ENCODE data around the gene CTNNB1. TPM values are rescaled to one million over a fixed set of nuclear protein-coding genes. Genes with fewer than 3 reads are reported as not detected.

The CTNNB1 gene
- total RNA-seq, 2 donors from 2014 or later = 405 to 467 TPM

DNA sequence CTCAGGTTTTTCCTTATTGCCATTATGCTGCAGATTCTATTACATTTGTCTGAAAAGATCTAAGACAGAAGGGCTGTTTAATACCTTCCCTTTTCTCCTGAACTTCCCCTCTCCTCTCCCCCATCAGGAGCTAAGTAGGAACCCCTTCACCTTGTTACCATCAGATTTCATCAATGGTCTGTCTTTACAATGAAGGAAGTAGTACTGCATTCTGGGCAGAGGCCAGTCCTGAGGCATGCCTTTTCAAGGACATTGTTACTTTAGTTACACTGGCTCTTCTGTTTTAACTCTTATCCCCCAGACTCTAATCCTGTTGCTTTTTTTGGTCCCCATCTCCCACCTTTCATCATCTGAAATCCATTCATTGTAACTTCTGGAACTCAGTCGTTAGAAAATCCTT lies 8.1 kb downstream of the CTNNB1 start:
- Histone ChIP-seq H3K4me3 (no peak overlapping the region), H3K9me3 (no peaks in the 10 kb centered on the region), H3K36me3 (no peaks in the 10 kb centered on the region), H3K27ac (no peak overlapping the region), H3K4me1 (replicated peaks) (peaks cover 4% of the 10 kb centered on the region), H3K27me3 (replicated peaks; ENCODE audit: insufficient read depth) (no peaks in the 10 kb centered on the region)
- TF ChIP-seq, protein P1, sequence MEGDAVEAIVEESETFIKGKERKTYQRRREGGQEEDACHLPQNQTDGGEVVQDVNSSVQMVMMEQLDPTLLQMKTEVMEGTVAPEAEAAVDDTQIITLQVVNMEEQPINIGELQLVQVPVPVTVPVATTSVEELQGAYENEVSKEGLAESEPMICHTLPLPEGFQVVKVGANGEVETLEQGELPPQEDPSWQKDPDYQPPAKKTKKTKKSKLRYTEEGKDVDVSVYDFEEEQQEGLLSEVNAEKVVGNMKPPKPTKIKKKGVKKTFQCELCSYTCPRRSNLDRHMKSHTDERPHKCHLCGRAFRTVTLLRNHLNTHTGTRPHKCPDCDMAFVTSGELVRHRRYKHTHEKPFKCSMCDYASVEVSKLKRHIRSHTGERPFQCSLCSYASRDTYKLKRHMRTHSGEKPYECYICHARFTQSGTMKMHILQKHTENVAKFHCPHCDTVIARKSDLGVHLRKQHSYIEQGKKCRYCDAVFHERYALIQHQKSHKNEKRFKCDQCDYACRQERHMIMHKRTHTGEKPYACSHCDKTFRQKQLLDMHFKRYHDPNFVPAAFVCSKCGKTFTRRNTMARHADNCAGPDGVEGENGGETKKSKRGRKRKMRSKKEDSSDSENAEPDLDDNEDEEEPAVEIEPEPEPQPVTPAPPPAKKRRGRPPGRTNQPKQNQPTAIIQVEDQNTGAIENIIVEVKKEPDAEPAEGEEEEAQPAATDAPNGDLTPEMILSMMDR (IDR thresholded peaks at IDR 0.05) = no peak
- TF ChIP-seq POLR2AphosphoS5 (IDR thresholded peaks at IDR 0.05) (no peak), POLR2A (IDR thresholded peaks at IDR 0.05) (no peak)
- WGBS = 14% methylated on average over 1 of the region's 1 CpG
- intact Hi-C loops (cut with DNase I) = loop anchor here (10.0 kb wide), 1 partner anchor 507 kb away; no protein-coding TSS in a partner anchor
- no peak for DNase-seq (ENCODE audit: low spot score)

DNA sequence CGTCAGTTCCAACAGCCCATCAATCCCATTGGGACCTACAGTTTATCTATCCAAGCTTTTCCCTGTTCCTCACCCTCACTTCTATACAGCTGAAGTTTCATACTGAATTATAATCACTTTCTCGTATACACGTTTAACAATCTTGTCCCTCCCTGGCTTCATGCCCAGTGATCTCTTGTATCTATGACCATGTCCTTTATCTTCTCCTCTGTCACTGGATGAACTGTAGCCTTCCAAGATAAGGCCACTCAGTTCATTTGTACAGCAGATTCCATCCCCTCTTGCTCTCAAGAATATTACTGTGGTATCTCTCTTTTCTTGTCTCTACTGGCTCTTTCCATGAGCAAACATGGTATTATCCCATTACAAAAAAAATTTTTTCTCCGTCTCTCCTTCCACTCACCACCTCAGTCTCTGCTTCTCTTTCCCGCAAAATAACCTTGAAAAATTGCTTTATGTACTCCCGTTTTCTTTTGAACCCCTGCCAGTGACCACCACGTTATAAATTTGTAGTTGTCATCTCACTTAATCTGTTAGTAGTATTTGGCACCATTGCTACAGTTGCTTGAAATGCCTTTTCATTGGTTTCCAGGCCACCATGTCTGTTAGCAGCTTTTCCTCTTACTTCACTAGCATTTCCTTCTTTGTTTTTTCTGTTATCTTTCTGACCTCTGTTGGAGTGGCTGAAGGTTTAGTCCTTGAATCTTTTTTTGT lies 9.4 kb downstream of the CTNNB1 start:
- intact Hi-C loops (cut with DNase I) = loop anchor here (10.0 kb wide), 1 partner anchor 506 kb away; no protein-coding TSS in a partner anchor
- Histone ChIP-seq H3K27ac (no peak overlapping the region), H3K4me3 (no peak overlapping the region), H3K4me1 (replicated peaks) (peaks cover 4% of the 10 kb centered on the region), H3K9me3 (no peaks in the 10 kb centered on the region), H3K27me3 (replicated peaks; ENCODE audit: insufficient read depth) (no peaks in the 10 kb centered on the region), H3K36me3 (no peaks in the 10 kb centered on the region)
- 50% methylated on average over 7 of the region's 7 CpGs for WGBS
- DNase-seq (ENCODE audit: low spot score) = no peak
- TF ChIP-seq POLR2AphosphoS5 (IDR thresholded peaks at IDR 0.05) = no peak
- TF ChIP-seq, protein P1 (IDR thresholded peaks at IDR 0.05) = no peak
- no peak for TF ChIP-seq POLR2A (IDR thresholded peaks at IDR 0.05)

DNA sequence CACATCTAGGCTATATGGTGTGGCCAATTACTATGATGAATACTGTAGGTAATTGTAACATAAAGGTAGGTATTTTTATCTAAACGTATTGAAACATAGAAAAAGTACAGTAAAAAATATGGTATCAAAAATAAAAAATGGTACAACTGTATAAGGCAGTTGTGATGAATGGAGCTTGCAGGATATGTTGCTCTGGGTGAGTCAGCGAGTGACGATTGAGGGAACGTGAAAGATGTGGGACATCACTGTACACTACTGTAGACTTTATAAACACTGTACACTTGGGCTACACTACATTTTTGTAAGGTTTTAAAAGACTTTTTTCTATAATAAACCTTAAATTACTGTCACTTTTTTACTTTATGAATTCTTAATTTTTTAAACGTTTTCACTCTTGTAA lies 10.3 kb downstream of the CTNNB1 start:
- Histone ChIP-seq H3K9me3 (no peaks in the 10 kb centered on the region), H3K4me3 (no peak overlapping the region), H3K36me3 (no peaks in the 10 kb centered on the region), H3K27me3 (replicated peaks; ENCODE audit: insufficient read depth) (no peaks in the 10 kb centered on the region), H3K4me1 (replicated peaks) (peaks cover 4% of the 10 kb centered on the region), H3K27ac (no peak overlapping the region)
- intact Hi-C loops (cut with DNase I) = loop anchor here (10.0 kb wide), 1 partner anchor 505 kb away; no protein-coding TSS in a partner anchor
- no peak for DNase-seq (ENCODE audit: low spot score)
- 82% methylated on average over 5 of the region's 5 CpGs for WGBS
- TF ChIP-seq POLR2A (IDR thresholded peaks at IDR 0.05) (no peak), POLR2AphosphoS5 (IDR thresholded peaks at IDR 0.05) (no peak)
- TF ChIP-seq, protein P1 (IDR thresholded peaks at IDR 0.05) = no peak

DNA sequence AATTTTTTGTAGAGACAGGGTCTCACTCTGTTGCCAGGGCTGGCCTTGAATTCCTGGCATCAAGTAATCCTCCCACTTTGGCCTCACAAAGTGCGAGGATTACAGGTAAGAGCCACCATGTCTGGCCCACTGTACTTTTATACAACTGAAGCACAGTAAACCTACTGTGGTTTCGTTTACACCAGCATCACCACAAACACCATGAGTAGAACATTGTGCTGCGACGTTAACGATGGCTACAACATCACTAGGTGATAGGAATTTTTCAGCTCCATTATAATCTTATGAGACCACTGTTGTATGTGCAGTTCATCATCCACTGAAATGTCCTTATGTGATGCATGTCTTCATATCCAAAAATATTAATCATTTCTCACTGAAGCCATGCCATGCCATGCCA lies 11.7 kb downstream of the CTNNB1 start:
- H3K27me3 ChIP-seq (replicated peaks; ENCODE audit: insufficient read depth) = no peaks in the 10 kb centered on the region
- no peak overlapping the region for H3K27ac ChIP-seq
- no peaks in the 10 kb centered on the region for H3K9me3 ChIP-seq
- no peaks in the 10 kb centered on the region for H3K36me3 ChIP-seq
- TF ChIP-seq POLR2AphosphoS5 (IDR thresholded peaks at IDR 0.05) = no peak
- no peak for TF ChIP-seq POLR2A (IDR thresholded peaks at IDR 0.05)
- TF ChIP-seq, protein P1 (IDR thresholded peaks at IDR 0.05) = no peak
- peaks cover 4% of the 10 kb centered on the region for H3K4me1 ChIP-seq (replicated peaks)
- H3K4me3 ChIP-seq = no peak overlapping the region
- 78% methylated on average over 5 of the region's 5 CpGs for WGBS
- intact Hi-C loops (cut with DNase I) = no loop called here
- DNase-seq (ENCODE audit: low spot score) = no peak

DNA sequence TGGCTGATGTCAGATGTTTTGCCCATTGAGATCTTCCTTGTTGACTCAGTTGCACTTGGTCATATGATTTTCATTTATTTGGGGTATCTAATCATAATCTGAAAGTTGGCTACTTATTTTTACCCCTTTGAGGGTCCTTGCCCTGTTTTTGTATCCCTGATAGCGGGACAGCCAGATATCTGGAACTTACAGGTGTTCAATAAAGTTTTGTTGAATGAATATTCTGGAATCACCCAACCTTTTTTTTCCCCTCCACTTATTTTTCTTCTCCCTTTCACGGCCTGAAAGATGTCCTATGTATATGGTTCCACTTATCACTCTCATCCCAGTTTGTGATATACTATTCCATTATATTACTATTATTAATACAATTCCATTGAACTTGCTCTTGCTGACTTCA lies 12.8 kb downstream of the CTNNB1 start:
- TF ChIP-seq, protein P1 (IDR thresholded peaks at IDR 0.05) = no peak
- 96% methylated on average over 2 of the region's 2 CpGs for WGBS

More for the DNA sequence above, 12.8 kb downstream of the CTNNB1 start:
- DNase-seq (ENCODE audit: low spot score) = no peak
- no peaks in the 10 kb centered on the region for H3K27me3 ChIP-seq (replicated peaks; ENCODE audit: insufficient read depth)
- no peak overlapping the region for H3K27ac ChIP-seq
- H3K4me3 ChIP-seq = no peak overlapping the region
- H3K9me3 ChIP-seq = no peaks in the 10 kb centered on the region
- intact Hi-C loops (cut with DNase I) = no loop called here
- no peaks in the 10 kb centered on the region for H3K36me3 ChIP-seq
- peaks cover under 1% of the 10 kb centered on the region for H3K4me1 ChIP-seq (replicated peaks)

Measured in prostate gland (tissue), 2 donors.